Activated effector memory CD4-positive, alpha-beta T cell treated with Interleukin-2 at 50 U/mL for 16 hours (primary cell): ENCODE measurements around the gene DOCK8.
"Not testable (repeated sequence)": the region's sequence is repeated elsewhere in the genome, so short reads cannot be mapped to it uniquely, and the experiment has no call there.

Experiments
- DNase-seq: peaks from one replicate; pipeline ENCODE4 v3.0.0-alpha.2; 2020

DOCK8 gene

GRCh38 chr9:227860-228259 lies 13.2 kb downstream of the DOCK8 start:
- no peak for DNase-seq

- no peak for DNase-seq
These were observed 14.4 kb downstream of the DOCK8 start for GRCh38 chr9:228929-229695.

DNA sequence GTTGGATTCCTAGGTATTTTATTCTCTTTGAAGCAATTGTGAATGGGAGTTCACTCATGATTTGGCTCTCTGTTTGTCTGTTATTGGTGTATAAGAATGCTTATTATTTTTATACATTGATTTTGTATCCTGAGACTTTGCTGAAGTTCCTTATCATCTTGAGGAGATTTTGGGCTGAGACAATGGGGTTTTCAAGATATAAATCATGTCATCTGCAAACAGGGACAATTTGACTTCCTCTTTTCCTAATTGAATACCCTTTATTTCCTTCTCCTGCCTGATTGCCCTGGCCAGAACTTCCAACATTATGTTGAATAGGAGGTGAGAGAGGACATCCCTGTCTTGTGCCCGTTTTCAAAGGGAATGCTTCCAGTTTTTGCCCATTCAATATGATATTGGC lies 17.0 kb downstream of the DOCK8 start:
- not testable (repeated sequence) for DNase-seq

DNA sequence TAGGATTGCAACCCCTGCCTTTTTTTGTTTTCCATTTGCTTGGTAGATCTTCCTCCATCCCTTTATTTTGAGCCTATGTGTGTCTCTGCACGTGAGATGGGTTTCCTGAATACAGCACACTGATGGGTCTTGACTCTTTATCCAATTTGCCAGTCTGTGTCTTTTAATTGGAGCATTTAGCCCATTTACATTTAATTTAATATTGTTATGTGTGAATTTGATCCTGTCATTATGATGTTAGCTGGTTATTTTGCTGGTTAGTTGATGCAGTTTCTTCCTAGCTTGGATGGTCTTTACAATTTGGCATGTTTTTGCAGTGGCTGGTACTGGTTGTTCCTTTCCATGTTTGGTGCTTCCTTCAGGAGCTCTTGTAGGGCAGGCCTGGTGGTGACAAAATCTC lies 19.0 kb downstream of the DOCK8 start:
- DNase-seq: not testable (repeated sequence)

GRCh38 chr9:237141-237857 lies 22.6 kb downstream of the DOCK8 start:
- no peak for DNase-seq

DNA sequence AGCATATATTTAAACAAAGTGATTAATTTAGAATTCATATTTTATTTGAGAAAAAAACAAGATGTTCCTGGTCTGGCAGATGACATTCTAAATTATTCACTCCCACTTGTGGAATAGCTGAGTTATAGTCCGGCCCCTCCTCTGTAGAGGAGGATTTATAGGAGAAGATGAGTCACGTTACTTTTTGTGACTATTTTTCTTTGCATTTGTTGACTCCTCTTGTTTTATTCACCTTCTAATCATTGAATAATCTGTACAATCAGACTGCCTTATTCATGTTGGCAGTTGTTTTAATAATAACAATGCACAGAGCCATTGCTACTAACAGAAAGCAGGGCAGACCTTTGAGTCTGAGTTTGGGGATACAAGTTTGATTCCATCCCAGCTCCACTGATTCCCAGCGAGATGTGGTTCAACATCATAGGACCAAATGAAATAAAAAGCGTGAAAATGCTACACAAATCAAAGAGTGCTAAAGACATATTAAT lies 23.2 kb downstream of the DOCK8 start:
- no peak for DNase-seq

- no peak for DNase-seq
These were observed 27.9 kb downstream of the DOCK8 start for GRCh38 chr9:242461-243080.

DNA sequence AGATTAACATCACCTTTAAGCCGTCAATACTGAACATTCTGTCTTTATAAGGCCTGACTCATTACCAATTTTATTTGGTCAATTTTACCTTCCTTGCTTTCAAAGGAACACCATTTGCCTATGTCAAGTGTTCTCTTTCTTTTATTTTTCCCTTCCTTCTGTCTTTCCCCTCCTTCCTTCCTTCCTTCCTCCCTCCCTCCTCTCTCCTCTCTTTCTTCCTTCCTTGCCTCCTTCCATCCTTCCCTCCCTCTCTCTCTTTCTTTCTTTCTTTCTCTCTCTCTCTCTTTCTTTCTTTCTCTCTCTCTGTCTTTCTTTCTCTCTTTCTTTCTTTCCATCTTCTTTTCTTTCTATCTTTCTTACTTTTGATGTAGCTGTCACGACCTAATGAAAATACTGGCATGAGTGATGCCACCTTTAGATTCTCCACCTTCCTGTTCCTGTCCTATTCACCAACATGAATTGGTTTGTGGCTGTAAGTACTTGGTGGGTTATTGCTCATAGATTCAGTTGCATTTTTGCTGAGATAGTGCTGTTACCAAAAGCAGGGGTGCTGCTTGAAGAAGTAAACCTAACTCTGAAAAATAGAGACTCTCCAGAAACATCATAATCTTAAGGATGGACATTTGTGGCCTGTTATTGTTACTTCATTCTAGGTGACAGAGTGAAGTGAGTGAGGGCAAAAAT lies 33.8 kb downstream of the DOCK8 start:
- DNase-seq: no peak

DNA sequence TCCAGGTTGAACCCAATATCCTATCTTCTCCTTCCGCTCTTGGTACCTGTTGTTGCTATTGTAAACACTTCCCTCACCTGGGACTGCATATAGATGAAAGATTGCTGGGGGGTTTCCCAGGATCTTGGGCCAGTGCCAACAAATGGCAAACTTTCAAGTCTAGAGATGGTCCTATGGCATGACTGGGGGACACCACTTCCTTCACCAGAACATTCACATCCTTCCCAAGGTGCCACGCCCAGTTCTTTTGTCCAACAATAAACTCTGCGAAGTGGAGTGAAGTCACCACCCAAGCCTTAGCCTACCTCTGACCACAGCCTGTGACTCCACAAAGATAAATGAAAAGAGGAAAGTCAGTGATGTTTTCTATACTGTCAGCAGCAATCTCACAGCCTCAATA lies 34.4 kb downstream of the DOCK8 start:
- no peak for DNase-seq

GRCh38 chr9:250039-250438 lies 35.4 kb downstream of the DOCK8 start:
- DNase-seq: no peak

GRCh38 chr9:250625-251024 lies 36.0 kb downstream of the DOCK8 start:
- DNase-seq: no peak

DNA sequence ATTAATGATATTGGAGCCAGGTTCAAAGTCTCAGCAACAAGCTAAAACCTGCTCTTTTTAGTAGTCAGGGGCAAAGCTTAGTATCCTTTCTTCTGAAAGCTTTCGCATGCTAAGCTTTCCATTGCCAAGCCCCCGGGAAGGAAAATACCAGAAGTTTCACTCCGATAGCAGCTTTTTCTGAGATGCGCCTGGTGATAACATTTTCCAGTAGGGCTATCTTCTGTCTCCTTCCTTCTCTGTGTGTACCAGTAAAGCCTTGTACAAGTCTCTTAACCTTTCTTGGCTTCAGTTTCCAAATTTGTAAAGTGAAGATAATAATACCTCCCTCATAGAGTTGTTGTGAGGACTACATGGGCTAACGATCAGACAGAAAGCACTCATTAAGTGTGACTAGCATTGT lies 36.7 kb downstream of the DOCK8 start:
- DNase-seq: no peak

DNA sequence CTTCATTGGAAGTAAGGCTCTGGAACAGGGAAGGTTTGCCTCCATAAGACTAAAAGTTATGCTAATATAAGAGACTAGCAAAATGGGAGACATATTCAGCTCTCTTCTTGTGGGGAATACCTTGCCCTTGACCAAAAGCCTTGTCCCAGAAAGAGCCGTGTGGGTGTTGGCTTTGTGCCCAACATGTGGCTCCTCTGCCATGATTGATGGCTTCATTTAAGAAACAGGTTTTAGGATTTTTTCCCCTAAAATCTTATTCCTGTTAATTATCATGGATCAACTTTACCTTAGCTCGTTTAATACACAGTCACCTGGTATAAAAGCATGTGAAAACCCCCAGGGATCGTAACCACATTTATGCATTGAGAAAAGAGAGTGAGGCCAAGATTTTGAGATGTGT lies 38.9 kb downstream of the DOCK8 start:
- DNase-seq: no peak

DNA sequence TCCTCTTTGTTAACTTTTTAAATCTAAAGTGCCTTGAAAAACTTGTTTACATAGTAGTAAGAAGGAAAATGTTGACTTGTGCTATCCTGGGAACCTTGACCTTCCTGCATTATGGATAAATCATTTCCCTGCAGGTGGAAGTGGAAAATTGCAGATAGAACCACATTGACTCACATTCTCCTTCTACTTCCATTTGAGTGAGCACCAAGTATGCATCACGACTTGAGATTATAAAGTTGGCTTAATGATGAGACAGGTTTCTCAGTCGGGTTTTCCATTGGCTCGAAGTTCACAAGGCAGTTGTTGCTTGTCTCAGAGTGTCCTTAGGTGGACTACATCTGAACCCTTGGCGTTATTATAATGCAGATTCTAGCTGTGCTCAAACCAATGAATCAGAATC lies 39.9 kb downstream of the DOCK8 start:
- no peak for DNase-seq

DNA sequence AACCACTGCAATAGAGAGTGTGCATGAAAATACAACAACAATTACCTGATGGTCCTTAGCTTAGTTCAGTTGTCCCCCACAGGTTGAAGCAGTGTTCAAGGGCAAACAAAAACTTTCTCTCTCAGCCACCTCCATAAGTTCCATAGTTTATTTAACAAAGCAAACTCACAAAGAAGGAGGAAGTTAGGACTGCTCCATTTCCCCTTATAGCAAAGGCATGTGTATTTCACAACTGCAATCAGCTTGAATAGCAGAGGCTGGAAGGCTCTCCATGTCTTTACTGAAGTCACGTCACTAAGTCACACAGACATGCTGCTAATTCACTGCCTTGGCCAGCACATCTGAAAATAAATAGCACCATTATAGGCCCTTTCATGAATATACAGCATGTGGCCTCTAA lies 43.3 kb downstream of the DOCK8 start:
- no peak for DNase-seq

DNA sequence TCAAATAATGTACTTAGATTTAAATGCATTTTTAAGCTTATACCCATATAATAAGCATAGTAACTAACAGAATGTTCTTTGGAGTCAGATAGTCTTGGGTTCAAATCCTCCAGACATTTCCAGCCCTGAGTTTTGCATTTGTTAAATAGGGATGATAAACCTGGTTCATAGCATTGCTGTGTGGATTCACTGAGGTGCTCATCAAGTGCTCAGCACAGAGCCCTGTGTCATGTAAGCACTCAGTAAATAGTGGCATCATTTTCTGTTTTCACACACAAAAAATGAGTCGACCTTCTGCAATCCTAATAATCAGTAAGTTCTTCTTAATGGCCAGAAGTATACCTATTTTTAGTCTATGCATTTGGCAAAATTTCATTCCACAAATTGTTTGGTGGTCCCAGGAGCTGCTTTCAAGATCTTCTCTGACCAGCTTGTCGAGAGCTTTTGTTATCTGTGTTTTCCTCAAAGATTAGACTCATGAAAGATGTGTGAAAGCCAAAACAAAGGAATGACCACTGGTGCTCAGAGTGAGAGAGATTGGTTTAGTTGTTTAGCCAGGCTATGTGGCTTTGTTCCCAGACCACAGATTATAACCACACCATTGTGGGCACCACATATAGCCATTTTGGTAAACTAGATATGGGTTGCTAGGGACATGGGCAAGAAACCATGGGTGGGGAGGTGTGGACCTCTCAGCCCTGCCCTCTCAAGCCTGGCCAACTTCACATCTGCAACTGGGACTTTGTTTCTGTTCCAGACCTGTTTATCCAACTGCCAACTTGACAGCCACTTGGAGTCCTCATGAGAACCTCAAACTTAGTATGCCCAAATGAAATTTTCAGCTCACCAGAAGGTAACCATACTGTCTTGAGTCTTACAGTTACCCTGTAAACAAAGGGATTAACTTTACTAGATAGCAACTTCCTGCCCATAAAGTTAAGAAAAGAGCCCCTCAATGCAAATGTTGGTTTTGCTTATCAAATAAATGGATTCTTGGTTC lies 45.0 kb downstream of the DOCK8 start:
- no peak for DNase-seq

GRCh38 chr9:264231-264630 lies 49.6 kb downstream of the DOCK8 start:
- DNase-seq: no peak

- DNase-seq: no peak
These were observed 50.7 kb downstream of the DOCK8 start for GRCh38 chr9:265209-265870.

GRCh38 chr9:266228-266627 lies 51.6 kb downstream of the DOCK8 start:
- no peak for DNase-seq

DNA sequence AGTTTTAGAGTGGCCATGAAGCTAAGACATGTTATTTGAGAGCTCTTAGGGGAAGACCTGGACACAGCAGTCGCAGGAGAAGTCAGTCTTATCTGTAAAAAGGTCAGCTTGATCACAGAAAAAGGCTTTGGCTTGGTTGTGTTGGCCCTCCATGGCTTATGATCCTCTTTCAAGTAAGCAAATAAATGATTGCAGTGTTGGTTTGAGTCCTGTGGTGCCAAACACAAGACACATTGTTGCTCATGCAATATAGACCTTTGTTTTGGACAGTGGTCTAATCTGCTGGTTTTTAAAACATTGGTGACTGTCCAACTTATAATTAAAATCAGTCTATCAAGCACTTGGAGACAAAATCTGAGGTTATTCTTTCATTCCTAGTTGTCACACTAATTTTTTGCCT lies 54.0 kb downstream of the DOCK8 start:
- DNase-seq: no peak

- no peak for DNase-seq
These were observed 54.5 kb downstream of the DOCK8 start for GRCh38 chr9:269081-269711.
